OCI-LY7 (cell line): ENCODE data around the gene MRPL10. TPM values are rescaled to one million over a fixed set of nuclear protein-coding genes. Genes with fewer than 3 reads are reported as not detected.

Experiments
- BruUV-seq: library from RNA; stranded (reverse); fragments of 400-500 nt; replicated peaks from 2 replicates; lab custom pipeline; 2021; lab: Mats Ljungman, UMichigan
- CTCF ChIA-PET: fragments of 300-600 bp; sonication (Branson Sonifier 250); formaldehyde crosslinking; loops from one replicate; lab custom pipeline; 2022; ENCODE audit warnings: antibody characterized with exemption; ENCODE audit not compliant: unreplicated experiment; lab: Charles Lee
- POLR2A ChIA-PET: fragments of 300-600 bp; sonication (Branson Sonifier 250); formaldehyde crosslinking; loops from one replicate; lab custom pipeline; 2022; ENCODE audit warnings: antibody characterized with exemption; lab: Charles Lee
- DNase-seq: peaks from one replicate; pipeline ENCODE4 v3.0.0-alpha.2; 2015; ENCODE audit warnings: low spot score
- H2AFZ ChIP-seq: fragments of 200-600 bp; sonication (generic), shearing (Covaris generic); 2 replicates; pipeline ENCODE4 v1.6.1; 2014; ENCODE audit warnings: mild to moderate bottlenecking, antibody characterized with exemption, low read length, moderate library complexity
- H3K27ac ChIP-seq: fragments of 200-600 bp; sonication (generic); 2 replicates; pipeline ENCODE4 v1.5.1; 2014; ENCODE audit warnings: mixed run types, low read depth, mild to moderate bottlenecking, moderate library complexity, low read length, inconsistent platforms; ENCODE audit not compliant: poor library complexity, severe bottlenecking
- H3K36me3 ChIP-seq: fragments of 200-600 bp; sonication (generic); 2 replicates; pipeline ENCODE4 v1.6.1; 2014; ENCODE audit warnings: mild to moderate bottlenecking, antibody characterized with exemption, low read length, moderate library complexity, mixed read lengths; ENCODE audit not compliant: insufficient read depth
- H3K4me1 ChIP-seq: fragments of 200-600 bp; sonication (generic); 2 replicates; pipeline ENCODE4 v1.5.1; 2014; ENCODE audit warnings: mild to moderate bottlenecking, low read length; ENCODE audit not compliant: insufficient read depth, poor library complexity, severe bottlenecking
- H3K4me2 ChIP-seq: fragments of 200-600 bp; sonication (generic); 2 replicates; pipeline ENCODE4 v1.6.1; 2014; ENCODE audit warnings: mild to moderate bottlenecking, low read length
- H3K4me3 ChIP-seq: fragments of 200-600 bp; sonication (generic); 2 replicates; pipeline ENCODE4 v1.5.1; 2014; ENCODE audit warnings: mild to moderate bottlenecking, low read depth, low read length; ENCODE audit not compliant: poor library complexity, severe bottlenecking
- H3K79me2 ChIP-seq: fragments of 200-600 bp; sonication (generic); 2 replicates; pipeline ENCODE4 v1.6.1; 2016; ENCODE audit warnings: low read depth, mild to moderate bottlenecking, low read length, moderate library complexity, mixed read lengths; ENCODE audit not compliant: insufficient read depth
- H3K9me2 ChIP-seq: fragments of 200-600 bp; sonication (generic); 2 replicates; pipeline ENCODE4 v1.6.1; 2016; ENCODE audit warnings: mild to moderate bottlenecking, low read length, mixed read lengths; ENCODE audit not compliant: insufficient read depth
- H3K9me3 ChIP-seq: fragments of 200-600 bp; sonication (generic); 2 replicates; pipeline ENCODE4 v1.6.1; 2014; ENCODE audit warnings: mild to moderate bottlenecking, mixed run types, low read length, mixed read lengths
- H4K20me1 ChIP-seq: fragments of 200-600 bp; sonication (generic); 2 replicates; pipeline ENCODE4 v1.6.1; 2014; ENCODE audit warnings: mild to moderate bottlenecking, antibody characterized with exemption, low read length, moderate library complexity, mixed read lengths; ENCODE audit not compliant: insufficient read depth
- EZH2phosphoT487 ChIP-seq: fragments of 200-600 bp; sonication (generic); IDR thresholded peaks from 2 replicates; pipeline ENCODE4 v1.6.1; 2018; ENCODE audit warnings: low read depth, borderline replicate concordance, mild to moderate bottlenecking, mixed run types, antibody characterized with exemption, low read length, moderate library complexity, mixed read lengths
- intact Hi-C: fragments of 100-400 bp; cut with micrococcal nuclease; formaldehyde crosslinking; loops from one replicate; pipeline ENCODE4 v1.10.0; 2022; ENCODE audit not compliant: unreplicated experiment
- total RNA-seq, 2 experiments: library from RNA; depleted of rRNA in 1 of 2; stranded (reverse); fragments of >200 nt in 1 of 2; shearing (Covaris generic) in 1 of 2; gene quantifications; 2 replicates each; pipeline ENCODE4 v1.2.3, GENCODE V29; 2014 to 2022
- TF ChIP-seq, protein P1 (sequence below): fragments of 200-600 bp; sonication (generic); conservative IDR thresholded peaks from 2 replicates; pipeline ENCODE4 v1.5.1; 2014; ENCODE audit warnings: mild to moderate bottlenecking, antibody characterized with exemption, low read length, moderate library complexity, mixed read lengths

MRPL10 gene
- total RNA-seq, 2 experiments from 2014 or later, result 50.8 to 56.7 TPM

DNA sequence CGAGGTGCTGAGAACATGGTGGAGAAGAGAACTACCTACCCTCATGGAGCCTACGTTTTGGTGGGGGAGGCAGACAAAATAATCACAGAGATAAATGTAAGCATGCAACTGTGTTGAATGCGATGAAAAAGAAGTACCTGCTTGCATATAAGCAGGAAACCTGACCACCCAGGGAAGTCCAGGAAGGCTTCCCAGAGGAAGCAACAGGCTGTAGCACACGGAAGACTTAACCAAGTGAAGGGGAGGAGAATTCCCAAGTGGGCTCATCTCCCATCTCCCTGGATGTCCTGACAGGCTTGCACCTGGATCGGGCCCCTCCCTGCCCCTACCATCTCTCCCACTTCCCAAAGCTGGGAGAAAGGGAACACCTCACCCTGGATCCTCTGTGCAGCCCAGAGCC is 7.7 kb upstream of the MRPL10 start:
- Histone ChIP-seq H3K27ac (no peak overlapping the region), H3K9me3 (no peaks in the 10 kb centered on the region), H3K9me2 (no peaks in the 10 kb centered on the region), H3K4me2 (no peak overlapping the region), H2AFZ (no peak overlapping the region), H3K79me2 (no peaks in the 10 kb centered on the region), H3K36me3 (no peaks in the 10 kb centered on the region), H4K20me1 (no peaks in the 10 kb centered on the region), H3K4me1 (peaks cover 30% of the 10 kb centered on the region), H3K4me3 (no peak overlapping the region)
- intact Hi-C loops, result no loop called here
- TF ChIP-seq EZH2phosphoT487, result no peak
- TF ChIP-seq, protein P1, sequence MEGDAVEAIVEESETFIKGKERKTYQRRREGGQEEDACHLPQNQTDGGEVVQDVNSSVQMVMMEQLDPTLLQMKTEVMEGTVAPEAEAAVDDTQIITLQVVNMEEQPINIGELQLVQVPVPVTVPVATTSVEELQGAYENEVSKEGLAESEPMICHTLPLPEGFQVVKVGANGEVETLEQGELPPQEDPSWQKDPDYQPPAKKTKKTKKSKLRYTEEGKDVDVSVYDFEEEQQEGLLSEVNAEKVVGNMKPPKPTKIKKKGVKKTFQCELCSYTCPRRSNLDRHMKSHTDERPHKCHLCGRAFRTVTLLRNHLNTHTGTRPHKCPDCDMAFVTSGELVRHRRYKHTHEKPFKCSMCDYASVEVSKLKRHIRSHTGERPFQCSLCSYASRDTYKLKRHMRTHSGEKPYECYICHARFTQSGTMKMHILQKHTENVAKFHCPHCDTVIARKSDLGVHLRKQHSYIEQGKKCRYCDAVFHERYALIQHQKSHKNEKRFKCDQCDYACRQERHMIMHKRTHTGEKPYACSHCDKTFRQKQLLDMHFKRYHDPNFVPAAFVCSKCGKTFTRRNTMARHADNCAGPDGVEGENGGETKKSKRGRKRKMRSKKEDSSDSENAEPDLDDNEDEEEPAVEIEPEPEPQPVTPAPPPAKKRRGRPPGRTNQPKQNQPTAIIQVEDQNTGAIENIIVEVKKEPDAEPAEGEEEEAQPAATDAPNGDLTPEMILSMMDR, result no peak
- ChIA-PET CTCF (no interaction called here), POLR2A (no interaction called here)
- no TSS peak for BruUV-seq
- no peak for DNase-seq

DNA sequence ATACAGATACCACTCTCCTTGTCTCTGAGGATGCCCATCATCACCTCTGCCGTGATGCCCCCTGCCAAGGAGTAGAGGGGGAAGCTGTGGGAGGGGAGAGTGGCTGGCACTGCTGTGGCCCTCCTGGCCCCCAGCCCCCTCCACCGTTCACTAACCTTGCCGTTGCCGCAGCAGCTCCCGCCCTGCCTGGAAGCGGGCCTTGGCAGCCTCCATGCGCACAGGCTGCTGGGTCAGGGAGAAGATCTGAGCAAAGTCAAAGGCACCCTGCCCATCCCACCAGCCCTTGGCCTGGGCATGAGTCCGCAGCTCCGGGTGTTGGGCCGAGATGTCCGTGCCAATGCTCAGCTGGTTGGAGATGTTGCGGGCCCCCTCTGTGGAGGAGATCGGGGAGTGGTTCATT is 7.3 kb upstream of the MRPL10 start:
- H3K36me3 ChIP-seq, result no peaks in the 10 kb centered on the region
- no peaks in the 10 kb centered on the region for H3K9me3 ChIP-seq
- ChIA-PET CTCF (no interaction called here), POLR2A (no interaction called here)
- no peaks in the 10 kb centered on the region for H3K79me2 ChIP-seq
- H3K4me1 ChIP-seq, result peaks cover 28% of the 10 kb centered on the region
- H3K4me2 ChIP-seq, result no peak overlapping the region
- no peak overlapping the region for H3K27ac ChIP-seq
- BruUV-seq, result no TSS peak
- H2AFZ ChIP-seq, result no peak overlapping the region
- no peaks in the 10 kb centered on the region for H3K9me2 ChIP-seq
- no peak for TF ChIP-seq EZH2phosphoT487
- TF ChIP-seq, protein P1, result no peak
- H3K4me3 ChIP-seq, result no peak overlapping the region
- intact Hi-C loops, result no loop called here
- H4K20me1 ChIP-seq, result no peaks in the 10 kb centered on the region
- DNase-seq, result no peak

DNA sequence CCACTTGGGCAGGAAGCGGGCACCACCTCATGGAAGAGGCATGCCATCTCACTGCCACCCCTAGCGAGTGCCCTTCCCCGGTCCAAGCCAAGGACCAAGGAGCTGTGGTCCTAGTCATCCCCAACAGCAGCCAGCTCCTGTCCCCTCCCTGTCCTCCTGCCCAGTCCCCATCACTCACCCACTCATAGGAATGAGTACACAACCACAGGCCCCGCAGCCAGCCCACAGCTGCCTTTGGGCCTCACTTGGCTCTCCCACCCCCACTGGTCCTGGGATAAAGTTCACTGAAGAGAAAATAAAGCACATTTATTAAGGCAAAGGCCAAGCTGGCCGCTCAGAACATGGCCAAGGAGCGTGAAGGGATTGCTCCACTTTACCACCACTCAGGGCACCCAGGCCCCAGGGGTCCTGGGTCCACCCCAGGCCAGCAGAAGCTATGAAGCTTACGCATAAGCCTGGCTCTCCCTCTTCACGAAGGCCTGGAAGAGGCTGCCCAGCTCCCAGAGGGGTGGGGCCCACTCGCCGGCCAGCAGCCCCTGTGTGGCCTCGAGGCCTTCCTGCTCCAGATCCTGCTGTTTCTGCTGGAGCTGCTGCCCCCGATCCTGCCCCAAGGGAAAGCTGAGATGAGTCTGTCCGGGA is 6.2 kb upstream of the MRPL10 start:
- no peak overlapping the region for H3K27ac ChIP-seq
- no peak overlapping the region for H3K4me3 ChIP-seq
- H3K9me2 ChIP-seq, result no peaks in the 10 kb centered on the region
- H3K79me2 ChIP-seq, result no peaks in the 10 kb centered on the region
- no peak for TF ChIP-seq EZH2phosphoT487
- TF ChIP-seq, protein P1, result no peak
- intact Hi-C loops, result no loop called here
- no peaks in the 10 kb centered on the region for H3K36me3 ChIP-seq
- TSS peak; percentile 42 for BruUV-seq
- H3K4me2 ChIP-seq, result no peak overlapping the region
- H3K9me3 ChIP-seq, result no peaks in the 10 kb centered on the region
- DNase-seq, result no peak
- ChIA-PET POLR2A (no interaction called here), CTCF (no interaction called here)
- peaks cover 18% of the 10 kb centered on the region for H3K4me1 ChIP-seq
- no peaks in the 10 kb centered on the region for H4K20me1 ChIP-seq
- no peak overlapping the region for H2AFZ ChIP-seq
